Parathyroid adenoma (tissue), 2 donors: ENCODE data around the gene PTPRM.

ENCODE experiments used
- H2AFZ ChIP-seq: fragments of 300-600 bp; sonication (generic); one replicate; pipeline ENCODE4 v1.7.0; 2017; ENCODE audit warnings: antibody characterized with exemption, mild to moderate bottlenecking
- H3K27ac ChIP-seq: fragments of 300-600 bp; sonication (generic); one replicate; pipeline ENCODE4 v1.7.0; 2017
- H3K27me3 ChIP-seq: fragments of 300-600 bp; sonication (generic); one replicate; pipeline ENCODE4 v1.7.0; 2017; ENCODE audit warnings: low read length; ENCODE audit not compliant: control insufficient read depth, insufficient read depth
- H3K36me3 ChIP-seq: fragments of 300-600 bp; sonication (generic); one replicate; pipeline ENCODE4 v1.7.0; 2017; ENCODE audit warnings: low read length; ENCODE audit not compliant: control insufficient read depth, insufficient read depth
- H3K4me1 ChIP-seq: fragments of 300-600 bp; sonication (generic); one replicate; pipeline ENCODE4 v1.7.0; 2017; ENCODE audit warnings: control low read depth
- H3K4me2 ChIP-seq: fragments of 300-600 bp; sonication (generic); one replicate; pipeline ENCODE4 v1.7.0; 2017; ENCODE audit warnings: low read length
- H3K4me3 ChIP-seq: fragments of 300-600 bp; sonication (generic); one replicate; pipeline ENCODE4 v1.7.0; 2017; ENCODE audit warnings: low read depth, low read length
- H3K79me2 ChIP-seq: fragments of 300-600 bp; sonication (generic); one replicate; pipeline ENCODE4 v1.7.0; 2017; ENCODE audit warnings: control low read depth
- H3K9ac ChIP-seq: fragments of 300-600 bp; sonication (generic); one replicate; pipeline ENCODE4 v1.7.0; 2017; ENCODE audit warnings: mild to moderate bottlenecking
- H3K9me3 ChIP-seq: fragments of 300-600 bp; sonication (generic); one replicate; pipeline ENCODE4 v1.7.0; 2017; ENCODE audit warnings: low read length; ENCODE audit not compliant: control insufficient read depth
- CTCF ChIP-seq: fragments of 300-600 bp; sonication (generic); IDR thresholded peaks from one replicate; pipeline ENCODE4 v1.7.0; 2017; ENCODE audit warnings: antibody characterized with exemption, mild to moderate bottlenecking
- donor health status: primary hyperparathyroidism.

Gene PTPRM

DNA sequence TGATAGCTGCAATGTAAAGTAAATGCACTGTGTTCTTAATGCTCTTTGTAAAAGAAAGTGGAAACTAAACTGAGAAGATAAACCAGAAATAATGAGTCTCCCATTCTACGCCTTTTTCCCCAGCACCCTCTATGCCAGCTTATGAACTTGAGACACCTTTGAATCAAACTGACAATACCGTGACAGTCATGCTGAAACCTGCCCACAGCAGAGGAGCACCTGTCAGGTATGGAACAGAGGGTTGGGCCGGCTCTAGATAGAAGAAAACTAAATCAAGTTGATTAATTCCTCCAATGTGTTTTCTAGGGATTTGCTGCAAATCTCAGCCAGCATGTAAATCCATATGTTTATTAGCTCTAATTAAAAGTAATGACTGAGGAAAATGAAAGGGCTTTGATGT is 521.5 kb downstream of the PTPRM start:
- H3K9me3 ChIP-seq = no peaks in the 10 kb centered on the region
- no peaks in the 10 kb centered on the region for H3K27me3 ChIP-seq
- no peak overlapping the region for H3K9ac ChIP-seq
- H3K4me1 ChIP-seq = no peaks in the 10 kb centered on the region
- no peak overlapping the region for H3K4me2 ChIP-seq
- H3K79me2 ChIP-seq = no peaks in the 10 kb centered on the region
- H3K27ac ChIP-seq = no peak overlapping the region
- no peaks in the 10 kb centered on the region for H3K36me3 ChIP-seq
- no peak for TF ChIP-seq CTCF
- H2AFZ ChIP-seq = no peak overlapping the region
- no peak overlapping the region for H3K4me3 ChIP-seq

- Histone ChIP-seq H3K79me2 (no peaks in the 10 kb centered on the region), H3K4me3 (no peak overlapping the region), H3K9me3 (no peaks in the 10 kb centered on the region), H2AFZ (no peak overlapping the region), H3K4me2 (no peak overlapping the region), H3K27ac (no peak overlapping the region), H3K36me3 (no peaks in the 10 kb centered on the region), H3K27me3 (no peaks in the 10 kb centered on the region), H3K9ac (no peak overlapping the region), H3K4me1 (no peaks in the 10 kb centered on the region)
- no peak for TF ChIP-seq CTCF
Observed at GRCh38 chr18:8091035-8091434, 523.9 kb downstream of the PTPRM start.

GRCh38 chr18:8095947-8096570 is 528.9 kb downstream of the PTPRM start:
- no peak overlapping the region for H3K9ac ChIP-seq
- H3K36me3 ChIP-seq = no peaks in the 10 kb centered on the region
- no peak for TF ChIP-seq CTCF

DNA sequence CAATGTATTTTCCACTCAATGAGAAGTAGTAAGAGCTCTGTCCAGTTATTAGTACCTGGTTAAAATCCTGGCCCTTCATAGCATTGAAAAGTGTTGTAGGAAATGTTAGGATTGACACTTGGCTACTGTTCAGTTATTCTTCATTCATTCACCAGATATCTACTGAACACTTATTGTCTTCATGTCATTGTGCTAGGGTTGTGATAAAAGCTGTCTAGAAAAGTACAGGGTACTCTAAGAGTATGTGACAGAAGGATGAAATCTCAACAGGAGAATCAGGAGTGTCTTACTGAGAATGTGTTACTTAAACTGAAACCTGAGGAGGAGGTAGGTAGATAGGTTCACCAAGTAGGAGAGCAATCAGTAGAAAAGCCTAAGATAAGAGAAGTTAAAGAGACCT is 530.3 kb downstream of the PTPRM start:
- TF ChIP-seq CTCF = no peak
- Histone ChIP-seq H2AFZ (no peak overlapping the region), H3K79me2 (no peaks in the 10 kb centered on the region), H3K27me3 (no peaks in the 10 kb centered on the region), H3K4me1 (no peaks in the 10 kb centered on the region), H3K4me3 (no peak overlapping the region), H3K27ac (no peak overlapping the region), H3K9ac (no peak overlapping the region), H3K4me2 (no peak overlapping the region), H3K9me3 (no peaks in the 10 kb centered on the region), H3K36me3 (no peaks in the 10 kb centered on the region)

More at GRCh38 chr18:8095947-8096570, 528.9 kb downstream of the PTPRM start:
- H3K4me2 ChIP-seq = no peak overlapping the region
- H3K4me3 ChIP-seq = no peak overlapping the region
- no peaks in the 10 kb centered on the region for H3K4me1 ChIP-seq
- H2AFZ ChIP-seq = no peak overlapping the region
- no peaks in the 10 kb centered on the region for H3K27me3 ChIP-seq
- H3K79me2 ChIP-seq = no peaks in the 10 kb centered on the region
- no peaks in the 10 kb centered on the region for H3K9me3 ChIP-seq
- H3K27ac ChIP-seq = no peak overlapping the region

- Histone ChIP-seq H3K9ac (no peak overlapping the region), H3K79me2 (no peaks in the 10 kb centered on the region), H3K4me1 (no peaks in the 10 kb centered on the region), H3K4me3 (no peak overlapping the region), H3K36me3 (no peaks in the 10 kb centered on the region), H2AFZ (no peak overlapping the region), H3K27ac (no peak overlapping the region), H3K9me3 (no peaks in the 10 kb centered on the region), H3K4me2 (no peak overlapping the region), H3K27me3 (no peaks in the 10 kb centered on the region)
- TF ChIP-seq CTCF = no peak
Observed at GRCh38 chr18:8097927-8098326, 530.8 kb downstream of the PTPRM start.
